DMS153 treated with DMSO at 0.1 percent for 48 hours (cell line): Measurements from ENCODE around the gene RGL1.
A peak's percentile ranks its signal among the peaks of the same experiment; 100 is the strongest.

ENCODE experiments used
- DNase-seq: peaks from one replicate; lab custom pipeline; 2025; ENCODE audit not compliant: unreplicated experiment; lab: John Stamatoyannopoulos, UW

Gene RGL1

DNA sequence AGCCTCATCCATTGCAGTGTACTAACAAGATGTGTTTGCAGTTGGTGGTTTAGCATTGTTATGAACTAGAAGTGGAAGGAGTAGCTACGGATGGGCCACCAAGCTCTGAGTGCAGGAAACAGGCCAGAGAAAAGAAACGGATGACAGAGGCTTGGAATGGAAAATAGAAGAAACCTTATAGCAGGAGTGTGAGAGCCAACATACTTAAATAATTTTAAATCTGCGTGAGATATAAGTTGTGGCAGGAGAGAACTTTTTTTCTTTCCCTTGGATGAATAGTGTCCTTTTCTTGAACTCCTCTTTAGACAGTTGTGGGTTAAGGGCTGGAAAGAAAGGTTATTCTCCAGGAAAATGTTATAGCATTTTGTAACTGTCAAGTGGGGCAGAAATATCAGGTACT is 54.2 kb downstream of the RGL1 start:
- no peak for DNase-seq

DNA sequence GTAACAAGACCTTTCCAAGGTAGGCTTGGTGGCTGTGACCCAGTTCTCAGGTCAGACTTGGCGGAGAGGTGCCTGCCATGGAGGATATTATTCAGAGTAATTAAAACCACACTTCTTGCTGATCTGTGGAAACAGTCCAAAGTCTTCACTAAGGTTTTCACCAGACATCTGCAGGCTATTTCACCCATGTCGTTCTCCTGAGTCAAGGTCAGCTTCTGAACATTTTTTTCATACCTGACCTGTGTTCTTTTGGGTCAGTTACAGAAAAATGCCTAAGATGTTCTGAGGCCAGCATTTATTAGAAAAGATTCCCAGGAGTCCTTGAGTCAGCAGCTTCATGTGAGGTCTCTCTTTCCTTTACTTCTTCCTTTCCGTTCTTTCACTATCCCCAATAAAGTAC is 54.9 kb downstream of the RGL1 start:
- DNase-seq, result no peak

DNA sequence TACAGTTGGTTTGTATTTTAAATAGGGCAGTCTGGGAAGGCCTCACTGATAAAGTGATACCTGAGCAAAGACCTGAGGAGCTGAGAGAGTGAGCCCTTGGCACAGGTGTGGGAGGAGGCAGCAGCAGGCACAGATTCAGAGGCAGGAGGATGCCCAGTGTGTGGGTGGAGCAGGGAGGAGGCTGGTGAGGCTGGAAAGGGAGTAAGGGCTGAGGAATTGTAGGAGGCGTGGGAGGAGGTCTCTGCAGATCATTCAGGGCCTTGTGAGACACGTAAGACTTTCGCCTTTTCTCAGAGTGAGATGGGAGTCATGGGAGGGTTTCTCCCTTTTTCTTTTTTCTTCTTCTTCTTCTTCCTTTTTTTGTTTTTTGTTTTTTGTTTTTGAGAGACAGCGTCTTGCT is 58.0 kb downstream of the RGL1 start:
- no peak for DNase-seq

DNA sequence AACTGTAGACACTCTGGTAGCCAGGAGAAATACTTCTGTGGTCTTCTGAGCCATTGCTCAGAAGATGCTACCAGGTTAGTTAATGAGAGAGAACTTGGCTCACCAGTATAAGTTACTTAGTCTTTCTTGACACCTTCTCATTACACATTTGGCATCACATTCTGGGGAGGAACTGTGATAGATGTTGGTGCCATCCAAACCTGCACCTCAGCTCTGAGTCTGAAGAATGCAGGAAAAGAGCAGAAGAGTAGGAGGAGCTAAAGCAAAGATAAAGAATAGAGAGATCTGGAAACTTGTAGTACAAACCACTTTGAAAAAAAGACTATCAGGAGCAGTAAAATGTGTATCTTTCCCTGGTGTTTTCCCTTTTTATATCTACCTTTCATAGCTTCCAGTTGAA is 58.9 kb downstream of the RGL1 start:
- no peak for DNase-seq

DNA sequence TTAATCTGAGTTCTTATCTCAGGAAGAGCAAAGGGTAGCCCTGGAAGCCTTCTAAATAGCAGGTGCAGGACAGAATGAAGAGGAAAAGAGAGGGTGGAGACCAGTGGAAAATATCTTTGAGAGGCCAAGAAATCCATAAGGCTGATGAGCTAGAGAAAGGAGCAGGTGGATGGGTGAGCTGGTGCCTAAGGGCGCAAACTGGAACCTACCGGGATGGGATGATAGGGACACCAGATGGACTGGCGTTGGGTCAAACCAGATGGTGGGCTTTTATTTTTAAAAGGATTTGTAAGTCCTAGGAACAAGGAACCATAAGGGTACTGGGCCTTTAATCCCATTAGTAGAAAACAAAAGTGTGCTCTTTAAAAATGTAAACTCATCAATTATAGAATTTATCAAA is 59.7 kb downstream of the RGL1 start:
- DNase-seq, result no peak

DNA sequence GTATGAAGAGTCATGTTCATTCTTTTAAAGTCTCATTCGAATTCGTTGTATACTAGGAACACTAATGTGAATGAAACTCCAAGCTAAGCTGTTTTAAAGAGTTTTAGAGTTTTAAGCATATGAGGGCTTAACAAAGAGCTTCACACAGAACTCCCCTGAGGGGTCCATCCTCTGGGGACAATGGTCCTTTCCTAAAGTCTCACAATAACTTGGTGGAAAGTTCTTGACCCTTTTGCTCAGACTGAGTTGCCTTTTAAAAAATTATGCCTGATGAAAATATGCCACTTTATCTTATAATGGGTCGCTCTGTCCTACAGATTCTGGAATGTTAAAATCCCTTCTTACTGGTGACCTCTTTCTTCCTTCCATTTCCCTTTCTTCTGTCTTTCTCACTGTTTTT is 64.3 kb downstream of the RGL1 start:
- no peak for DNase-seq

DNA sequence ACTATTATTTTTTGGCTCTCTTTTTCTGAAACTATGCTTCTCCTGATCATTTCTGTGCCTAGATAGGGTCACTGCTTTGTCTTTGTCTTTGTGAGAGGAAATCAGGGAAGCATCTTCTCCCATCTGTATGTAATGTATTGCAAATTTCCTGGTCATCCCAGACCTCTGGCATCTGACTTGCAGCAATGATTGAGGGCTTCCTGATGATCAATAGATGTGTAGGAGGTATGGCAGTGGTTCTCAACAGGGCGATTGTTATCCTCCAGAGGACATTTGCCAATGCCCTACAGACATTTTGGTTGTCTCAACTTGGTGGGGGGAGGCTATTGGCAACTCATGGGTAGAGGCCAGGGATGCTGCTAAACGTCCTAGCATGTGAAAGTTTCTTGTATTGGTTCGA is 64.7 kb downstream of the RGL1 start:
- DNase-seq, result no peak

DNA sequence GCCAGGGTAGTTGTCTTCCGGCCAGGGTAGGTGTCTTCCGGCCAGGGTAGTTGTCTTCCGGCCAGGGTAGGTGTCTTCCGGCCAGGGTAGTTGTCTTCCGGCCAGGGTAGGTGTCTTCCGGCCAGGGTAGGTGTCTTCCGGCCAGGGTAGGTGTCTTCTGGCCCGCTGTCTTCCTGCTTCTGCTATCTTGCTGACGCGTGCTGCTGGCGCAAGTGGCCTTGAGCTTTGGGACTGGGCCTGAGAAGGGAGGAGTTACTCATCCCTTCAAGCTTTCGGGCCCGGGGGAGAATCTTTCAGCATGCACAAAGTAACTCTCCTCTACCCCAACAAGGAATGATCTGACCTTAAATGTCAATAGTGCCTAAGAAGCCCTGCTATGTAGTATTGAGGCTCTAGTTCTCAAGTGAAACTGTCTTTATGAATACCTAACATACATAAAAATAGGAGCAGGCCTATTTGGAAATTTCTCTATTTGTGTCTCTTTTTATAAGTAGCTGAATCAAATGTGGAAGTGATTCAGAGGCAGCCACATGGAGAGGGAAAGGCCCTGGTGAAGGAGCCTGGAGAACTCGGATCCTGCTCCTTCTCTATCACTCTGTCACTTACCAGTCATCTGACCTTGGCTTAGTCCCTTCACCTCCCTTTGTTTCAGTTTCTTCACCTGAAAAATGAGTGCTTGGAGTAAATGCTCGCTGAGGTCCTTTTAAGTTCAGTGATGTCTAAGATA is 65.6 kb downstream of the RGL1 start:
- DNase-seq, result no peak

DNA sequence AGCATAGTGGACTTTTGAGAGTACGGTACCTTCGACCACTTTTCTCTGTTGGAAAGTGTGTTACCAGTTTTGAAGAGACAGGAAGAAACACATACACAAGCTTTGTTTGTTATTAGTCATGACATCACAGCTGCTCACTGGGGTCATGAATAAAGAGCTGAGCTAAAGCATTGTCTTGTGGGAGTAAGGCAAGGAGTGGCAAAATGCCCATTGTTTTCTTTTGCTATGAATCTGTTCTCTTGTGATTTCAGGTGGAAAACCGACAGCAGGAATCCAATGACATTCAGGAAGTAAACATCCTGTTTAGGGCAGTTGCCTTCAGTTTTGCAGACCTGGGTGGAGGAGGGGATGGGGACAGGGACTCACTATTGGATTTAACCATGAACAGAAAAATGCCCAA is 66.2 kb downstream of the RGL1 start:
- no peak for DNase-seq

DNA sequence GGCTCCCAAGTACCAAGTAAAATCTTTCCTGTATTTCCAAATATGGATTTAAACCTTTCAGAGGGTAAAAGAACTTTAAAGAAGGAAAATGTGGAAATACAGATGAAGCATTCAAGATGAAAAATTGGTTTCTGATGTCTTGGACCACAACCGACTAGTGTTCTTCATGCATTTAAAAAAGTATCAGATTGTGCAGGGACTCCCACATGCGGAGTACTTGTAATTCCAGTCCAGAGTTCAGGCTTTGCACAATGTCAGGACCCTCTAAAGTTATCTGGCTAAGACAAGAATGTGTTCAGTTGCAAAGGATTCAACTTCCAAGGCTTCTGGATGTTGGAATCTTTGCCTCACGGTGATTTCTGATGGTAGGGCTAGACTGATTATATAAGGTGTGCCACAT is 66.7 kb downstream of the RGL1 start:
- no peak for DNase-seq

DNA sequence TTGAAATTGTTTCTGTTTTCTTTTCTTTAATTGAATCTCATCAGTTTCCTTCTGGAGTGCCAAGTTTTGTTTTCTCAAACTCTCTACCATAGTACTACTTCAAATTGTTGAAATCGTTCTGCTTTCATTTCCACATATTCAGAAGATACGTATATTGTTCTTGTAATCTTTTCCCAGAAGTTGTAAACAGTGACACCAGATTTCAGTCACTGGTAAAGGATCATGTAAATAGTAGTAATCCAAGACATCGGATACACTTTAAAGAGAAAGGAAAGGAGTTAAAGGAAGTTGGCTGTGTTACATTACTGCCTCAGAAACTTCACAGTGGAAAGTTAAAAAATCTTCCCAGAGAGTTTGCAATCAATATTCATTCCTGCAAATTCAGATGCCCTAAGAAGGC is 67.5 kb downstream of the RGL1 start:
- no peak for DNase-seq

DNA sequence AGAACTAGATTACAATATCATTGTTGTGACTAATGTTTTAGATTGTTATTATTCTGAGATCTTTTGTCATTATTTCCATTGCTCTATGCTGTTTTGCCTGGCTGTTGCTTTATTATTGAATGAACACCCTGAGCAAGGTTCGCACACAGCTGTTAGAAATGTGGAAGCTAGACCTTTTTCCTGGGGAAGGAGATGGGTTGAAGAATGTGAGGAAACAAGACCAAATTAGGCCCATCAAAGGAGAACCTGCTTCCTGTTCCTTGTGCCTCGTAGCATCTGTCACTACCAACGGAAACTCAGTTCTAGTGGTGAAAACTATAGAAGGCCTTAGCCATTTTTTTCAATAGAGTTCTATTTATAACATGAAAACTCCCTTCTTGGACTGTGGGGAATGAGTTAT is 68.7 kb downstream of the RGL1 start:
- no peak for DNase-seq

DNA sequence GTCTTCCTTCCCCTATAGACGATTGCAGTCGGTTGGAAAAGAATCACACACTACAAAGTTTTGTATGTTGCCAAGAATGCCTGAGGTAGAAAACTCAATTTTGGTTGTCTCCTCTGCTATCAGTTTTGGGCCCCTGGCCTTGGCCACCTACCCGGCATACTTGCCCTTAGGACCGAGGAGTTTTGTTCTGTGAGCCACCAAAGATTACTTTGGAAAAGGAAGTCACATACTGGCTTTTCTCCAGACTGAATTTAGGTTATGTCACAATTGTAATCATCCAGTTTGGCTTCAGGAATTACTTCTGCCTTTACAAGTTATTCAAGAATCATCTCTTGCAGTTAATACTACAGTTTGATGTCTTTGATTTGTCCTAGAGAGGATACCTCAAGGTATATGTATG is 71.4 kb downstream of the RGL1 start:
- DNase-seq, result no peak

DNA sequence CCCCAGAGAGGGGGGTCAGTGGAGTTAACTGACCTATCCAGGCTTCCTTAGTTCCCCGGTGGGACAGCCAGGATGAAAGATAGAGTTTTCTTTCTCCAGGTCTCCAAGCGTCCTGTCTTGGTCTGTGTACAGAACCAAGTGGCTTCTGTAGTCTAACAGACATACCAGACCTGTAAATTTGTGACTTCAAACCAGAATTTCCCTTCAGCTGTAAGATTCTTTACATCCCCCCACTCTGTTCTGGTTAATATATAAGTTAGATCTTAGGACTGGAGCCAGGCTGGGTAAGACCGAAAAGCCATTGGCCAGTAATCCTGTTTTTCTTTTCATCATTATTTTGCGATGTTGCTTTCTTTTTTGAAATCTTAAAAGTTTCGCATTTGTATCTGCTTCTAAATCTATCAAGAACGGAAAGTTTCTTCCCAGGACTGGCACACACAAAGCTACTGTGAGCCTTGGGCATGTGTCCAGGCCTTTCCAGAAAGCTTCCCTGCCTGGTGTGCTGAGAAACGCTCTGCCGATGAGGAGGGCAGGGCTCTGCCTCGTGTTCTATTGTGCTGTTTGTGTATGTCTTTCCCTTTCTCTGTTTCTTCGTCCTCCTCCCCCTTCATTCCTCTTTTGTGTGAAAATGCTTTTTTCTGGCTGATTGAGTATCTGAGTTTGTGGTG is 72.3 kb downstream of the RGL1 start:
- no peak for DNase-seq

DNA sequence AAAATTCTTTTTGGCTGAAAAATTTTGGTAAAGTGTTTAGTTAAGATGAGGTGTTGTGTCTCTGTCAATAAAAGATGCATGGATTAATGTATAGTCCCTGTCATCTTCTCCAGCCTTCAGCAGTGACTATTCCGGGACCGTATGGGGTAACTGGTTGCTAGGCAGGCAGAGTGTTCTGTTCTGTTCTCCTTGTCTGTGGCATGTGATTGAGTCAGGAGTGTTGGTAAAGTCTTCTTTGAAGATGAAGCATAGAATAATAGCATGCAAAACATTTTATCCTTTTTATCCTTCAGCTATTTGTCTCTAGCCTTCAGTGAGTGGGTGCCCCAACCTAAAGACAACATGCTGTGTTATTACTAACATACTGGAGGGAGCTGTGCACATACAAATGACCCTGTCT is 74.6 kb downstream of the RGL1 start:
- no peak for DNase-seq

DNA sequence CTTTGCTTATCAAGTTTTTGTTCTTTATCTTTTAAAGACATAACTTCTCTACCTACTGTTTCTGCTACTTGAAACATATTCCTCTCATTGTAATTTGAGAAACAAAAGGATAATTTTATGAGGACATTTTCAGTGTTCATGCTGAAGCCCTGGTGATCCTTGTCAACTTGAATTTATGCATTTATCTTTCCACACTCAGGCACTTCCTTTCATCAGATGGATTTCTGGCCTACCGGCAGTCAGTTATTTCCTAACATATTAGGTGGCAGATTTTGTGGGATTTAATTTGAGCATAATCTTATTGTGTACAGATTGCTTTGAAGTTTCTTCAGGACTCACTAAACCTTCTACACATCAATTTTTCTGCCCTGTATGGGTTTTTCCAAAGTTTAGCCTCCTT is 75.0 kb downstream of the RGL1 start:
- no peak for DNase-seq

DNA sequence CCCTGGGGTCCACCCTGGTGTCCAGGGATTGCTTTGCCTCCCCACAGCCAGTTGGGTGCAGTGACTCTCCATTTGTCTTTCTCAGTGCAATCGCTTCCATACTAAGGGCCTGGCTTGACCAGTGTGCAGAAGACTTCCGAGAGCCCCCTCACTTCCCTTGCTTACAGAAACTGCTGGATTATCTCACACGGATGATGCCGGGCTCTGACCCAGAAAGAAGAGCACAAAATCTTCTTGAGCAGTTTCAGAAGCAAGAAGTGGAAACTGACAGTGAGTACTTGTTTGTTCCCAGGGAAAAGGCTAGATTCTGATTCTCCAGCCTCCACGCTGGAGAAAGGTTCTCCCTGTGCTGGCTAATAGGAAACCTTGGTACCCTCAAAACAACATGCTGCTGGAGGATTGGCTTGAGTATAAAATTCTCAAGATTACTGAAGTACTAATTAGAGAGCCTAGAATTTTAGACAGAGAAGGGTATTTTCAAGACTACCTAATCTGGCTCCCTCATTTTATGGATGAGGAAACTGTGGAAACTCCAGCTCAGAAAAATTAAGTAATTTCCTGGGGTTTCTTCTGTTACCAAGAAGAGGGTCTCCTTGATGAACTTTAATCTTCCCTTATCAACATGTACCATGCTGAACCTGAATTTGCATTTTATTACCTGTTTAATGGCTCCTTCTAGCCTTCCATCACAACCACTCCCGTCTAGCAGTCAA is 75.8 kb downstream of the RGL1 start:
- DNase-seq, result no peak

DNA sequence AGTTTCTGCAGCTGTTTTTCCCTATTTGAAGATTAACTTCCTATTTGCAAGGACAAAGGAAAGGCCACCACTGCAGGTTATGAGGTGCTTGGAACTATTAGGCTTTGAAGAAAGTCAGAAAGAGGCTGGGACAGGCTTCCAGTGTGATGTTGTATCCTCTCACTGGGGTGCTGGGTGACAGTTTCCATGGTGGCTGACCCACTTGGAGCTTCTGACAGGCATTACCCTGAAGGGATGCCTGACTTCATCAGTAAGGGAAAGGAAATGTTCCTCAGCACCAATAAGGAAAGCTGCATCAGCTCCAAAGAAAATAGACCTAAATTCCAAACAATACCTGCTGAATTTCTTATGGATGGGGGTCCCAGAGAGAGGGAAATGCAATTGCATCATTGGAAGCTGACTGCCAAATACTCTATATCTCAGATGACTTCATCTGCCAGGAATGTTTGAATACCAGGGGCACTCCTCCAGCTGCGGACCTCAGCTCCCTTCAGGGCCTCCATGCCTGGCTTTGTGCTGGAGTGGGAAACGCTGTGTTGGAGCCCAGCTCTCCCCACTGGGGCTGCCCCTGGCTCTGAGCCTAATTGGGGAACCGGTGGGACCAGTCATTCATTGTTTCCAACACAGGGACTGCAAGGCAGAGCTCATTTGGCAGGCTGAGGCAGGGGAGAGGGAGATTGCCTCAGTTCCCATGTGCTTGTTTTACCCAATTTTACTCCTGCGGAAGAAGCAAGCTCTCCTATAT is 76.6 kb downstream of the RGL1 start:
- peak; percentile 45 for DNase-seq

DNA sequence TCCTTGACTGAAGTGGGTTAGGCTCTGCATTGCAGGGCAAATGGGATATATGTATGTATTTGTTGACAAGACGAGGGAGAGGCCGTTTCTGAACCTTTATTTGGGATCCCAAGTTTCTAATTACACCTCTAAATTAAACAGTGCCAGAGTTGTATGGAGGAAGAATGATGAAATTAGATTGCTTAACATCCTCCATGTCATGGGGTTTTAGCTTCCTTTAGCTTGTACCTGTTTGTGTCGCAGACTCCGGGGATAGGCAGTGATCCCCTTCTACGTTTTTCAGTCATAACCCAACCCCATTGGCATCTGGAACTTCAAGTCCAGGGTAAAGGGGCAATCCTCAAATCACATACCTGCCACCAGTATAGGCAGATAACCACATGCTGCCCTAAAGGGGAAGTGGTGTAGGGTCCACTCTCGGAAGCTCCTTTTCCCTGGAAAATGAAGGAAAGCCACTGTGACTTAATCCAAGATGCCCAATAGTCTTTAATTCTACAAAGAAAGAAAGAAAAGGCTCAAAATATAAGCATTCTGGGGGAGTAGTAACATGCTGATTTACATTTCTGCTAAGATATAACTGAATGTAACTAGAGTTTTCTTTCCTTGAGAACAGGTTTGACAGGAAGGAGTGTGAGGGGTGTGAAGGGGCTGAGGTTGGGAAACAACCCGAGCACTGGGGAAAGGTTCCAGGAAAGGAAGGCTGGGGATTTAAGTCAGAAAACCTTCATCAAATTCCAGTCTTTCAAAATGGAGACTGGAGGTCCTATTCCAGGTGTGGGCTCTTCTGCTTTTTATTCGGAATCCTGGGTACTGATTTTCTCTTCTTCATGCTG is 77.6 kb downstream of the RGL1 start:
- no peak for DNase-seq

DNA sequence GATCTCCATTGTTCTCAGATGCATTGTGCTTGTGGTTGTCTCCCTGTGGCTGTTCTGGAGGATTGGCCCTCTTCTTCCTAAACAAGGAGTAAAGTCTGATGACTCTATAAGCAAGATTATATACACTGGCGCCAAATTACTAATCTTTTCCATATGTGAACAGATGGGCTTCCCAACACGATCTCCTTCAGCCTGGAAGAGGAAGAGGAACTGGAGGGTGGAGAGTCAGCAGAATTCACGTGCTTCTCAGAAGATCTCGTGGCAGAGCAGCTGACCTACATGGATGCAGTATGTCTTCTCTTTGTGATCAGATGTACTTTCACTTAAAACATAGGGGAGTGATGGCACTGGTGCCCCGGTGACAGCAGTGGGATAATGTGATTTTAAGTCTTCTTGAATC is 78.7 kb downstream of the RGL1 start:
- no peak for DNase-seq

DNA sequence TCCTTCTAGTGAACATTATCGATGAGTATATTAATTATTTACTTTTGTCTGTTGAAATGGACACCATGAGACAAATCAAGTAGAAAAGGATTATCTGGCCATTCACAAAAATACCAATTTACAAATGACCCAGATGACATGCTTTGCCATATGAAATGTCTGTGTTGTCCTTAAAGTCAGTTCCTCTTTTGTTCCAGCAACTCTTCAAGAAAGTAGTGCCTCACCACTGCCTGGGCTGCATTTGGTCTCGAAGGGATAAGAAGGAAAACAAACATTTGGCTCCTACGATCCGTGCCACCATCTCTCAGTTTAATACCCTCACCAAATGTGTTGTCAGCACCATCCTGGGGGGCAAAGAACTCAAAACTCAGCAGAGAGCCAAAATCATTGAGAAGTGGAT is 79.6 kb downstream of the RGL1 start:
- no peak for DNase-seq
